BLaER1 (cell line): ENCODE data around the gene GRSF1.
A peak's percentile ranks its signal among the peaks of the same experiment; 100 is the strongest.
"Not testable (repeated sequence)": the region's sequence is repeated elsewhere in the genome, so short reads cannot be mapped to it uniquely, and the experiment has no call there.

ENCODE experiments used
- H3K27ac ChIP-seq: shearing (Covaris generic); formaldehyde crosslinking; 2 replicates; pipeline ENCODE4 v1.8.1; 2022
- H3K27me3 ChIP-seq: shearing (Covaris generic); formaldehyde crosslinking; 2 replicates; pipeline ENCODE4 v1.8.1; 2022
- H3K36me3 ChIP-seq: shearing (Covaris generic); formaldehyde crosslinking; 2 replicates; pipeline ENCODE4 v1.8.1; 2022
- H3K4me1 ChIP-seq: shearing (Covaris generic); formaldehyde crosslinking; 2 replicates; pipeline ENCODE4 v1.8.1; 2022
- H3K4me2 ChIP-seq: shearing (Covaris generic); formaldehyde crosslinking; 2 replicates; pipeline ENCODE4 v1.8.1; 2022
- H3K4me3 ChIP-seq: shearing (Covaris generic); formaldehyde crosslinking; 2 replicates; pipeline ENCODE4 v1.8.1; 2022
- H3K9ac ChIP-seq: shearing (Covaris generic); formaldehyde crosslinking; 2 replicates; pipeline ENCODE4 v1.8.1; 2022
- H3K9me3 ChIP-seq: shearing (Covaris generic); formaldehyde crosslinking; 2 replicates; pipeline ENCODE4 v1.8.1; 2022
- H4K20me1 ChIP-seq: shearing (Covaris generic); formaldehyde crosslinking; 2 replicates; pipeline ENCODE4 v1.8.1; 2022
- Cebpa-rat ChIP-seq: shearing (Covaris generic); IDR thresholded peaks from 2 replicates; pipeline ENCODE4 v1.8.1; 2022

The GRSF1 gene

GRCh38 chr4:70858454-70858853 lies 18.8 kb upstream of the GRSF1 start:
- no peaks in the 10 kb centered on the region for H4K20me1 ChIP-seq
- no peak overlapping the region for H3K4me2 ChIP-seq
- H3K4me1 ChIP-seq: no peaks in the 10 kb centered on the region
- H3K9ac ChIP-seq: no peak overlapping the region
- H3K27ac ChIP-seq: no peak overlapping the region
- H3K27me3 ChIP-seq: no peaks in the 10 kb centered on the region
- TF ChIP-seq Cebpa-rat: no peak
- H3K4me3 ChIP-seq: no peak overlapping the region
- H3K36me3 ChIP-seq: no peaks in the 10 kb centered on the region
- peaks cover 3% of the 10 kb centered on the region; the same call in 1 of the 2 replicates for H3K9me3 ChIP-seq

GRCh38 chr4:70855464-70855863 lies 15.8 kb upstream of the GRSF1 start:
- Histone ChIP-seq H3K4me2 (no peak overlapping the region), H3K36me3 (no peaks in the 10 kb centered on the region), H3K9ac (no peak overlapping the region), H3K27me3 (no peaks in the 10 kb centered on the region), H4K20me1 (no peaks in the 10 kb centered on the region), H3K4me1 (no peaks in the 10 kb centered on the region), H3K9me3 (peaks cover 3% of the 10 kb centered on the region; the same call in 1 of the 2 replicates), H3K27ac (no peak overlapping the region), H3K4me3 (no peak overlapping the region)
- no peak for TF ChIP-seq Cebpa-rat

DNA sequence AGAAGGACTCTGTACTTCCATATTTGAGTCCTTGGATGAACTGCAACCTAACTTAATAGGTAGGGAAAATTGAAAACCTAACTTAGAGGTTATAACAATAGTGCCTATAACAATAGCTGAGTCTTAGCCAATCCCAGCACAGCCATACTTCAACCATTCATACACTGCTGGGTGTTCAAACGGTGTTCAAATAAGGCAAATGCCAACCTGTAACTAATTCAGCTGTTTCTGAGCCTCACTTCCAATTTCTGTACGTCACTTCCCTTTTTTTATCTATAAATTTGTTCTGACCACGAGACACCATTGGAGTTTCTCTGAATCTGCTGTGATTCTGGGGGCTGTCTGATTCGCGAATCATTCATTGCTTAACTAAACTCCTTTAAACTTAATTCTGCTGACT lies 9.6 kb upstream of the GRSF1 start:
- Histone ChIP-seq H3K9me3 (peaks cover under 1% of the 10 kb centered on the region; the same call in 1 of the 2 replicates), H3K27me3 (no peaks in the 10 kb centered on the region), H4K20me1 (no peaks in the 10 kb centered on the region), H3K27ac (no peak overlapping the region), H3K4me1 (peaks cover 11% of the 10 kb centered on the region), H3K4me2 (no peak overlapping the region), H3K9ac (no peak overlapping the region), H3K4me3 (no peak overlapping the region), H3K36me3 (no peaks in the 10 kb centered on the region)
- no peak for TF ChIP-seq Cebpa-rat

DNA sequence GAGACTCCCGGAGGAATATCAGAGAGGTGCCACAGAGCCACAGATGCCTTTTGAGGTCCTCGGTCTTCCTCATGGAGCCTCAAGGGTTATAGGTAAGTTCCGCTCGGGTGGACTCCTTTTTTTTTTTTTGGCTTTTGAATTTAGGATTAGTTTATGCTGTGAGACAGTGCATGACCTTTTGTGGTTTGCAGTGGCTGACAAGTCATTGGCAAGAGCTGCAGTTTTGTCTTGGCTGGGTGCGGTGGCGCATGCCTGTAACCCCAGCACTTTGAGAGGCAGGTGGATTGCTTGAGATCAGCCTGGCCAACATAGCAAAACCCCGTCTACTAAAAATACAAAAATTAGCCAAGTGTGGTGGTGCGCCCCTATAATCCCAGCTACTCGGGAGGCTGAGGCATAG lies 4.5 kb upstream of the GRSF1 start:
- Histone ChIP-seq H3K9ac (no peak overlapping the region), H3K4me1 (peaks cover 29% of the 10 kb centered on the region), H3K27ac (no peak overlapping the region), H3K9me3 (no peaks in the 10 kb centered on the region), H3K27me3 (no peaks in the 10 kb centered on the region), H3K36me3 (no peaks in the 10 kb centered on the region), H4K20me1 (peaks cover under 1% of the 10 kb centered on the region; the same call in 1 of the 2 replicates), H3K4me3 (no peak overlapping the region), H3K4me2 (peak overlapping the region; percentile 39)
- TF ChIP-seq Cebpa-rat: no peak

DNA sequence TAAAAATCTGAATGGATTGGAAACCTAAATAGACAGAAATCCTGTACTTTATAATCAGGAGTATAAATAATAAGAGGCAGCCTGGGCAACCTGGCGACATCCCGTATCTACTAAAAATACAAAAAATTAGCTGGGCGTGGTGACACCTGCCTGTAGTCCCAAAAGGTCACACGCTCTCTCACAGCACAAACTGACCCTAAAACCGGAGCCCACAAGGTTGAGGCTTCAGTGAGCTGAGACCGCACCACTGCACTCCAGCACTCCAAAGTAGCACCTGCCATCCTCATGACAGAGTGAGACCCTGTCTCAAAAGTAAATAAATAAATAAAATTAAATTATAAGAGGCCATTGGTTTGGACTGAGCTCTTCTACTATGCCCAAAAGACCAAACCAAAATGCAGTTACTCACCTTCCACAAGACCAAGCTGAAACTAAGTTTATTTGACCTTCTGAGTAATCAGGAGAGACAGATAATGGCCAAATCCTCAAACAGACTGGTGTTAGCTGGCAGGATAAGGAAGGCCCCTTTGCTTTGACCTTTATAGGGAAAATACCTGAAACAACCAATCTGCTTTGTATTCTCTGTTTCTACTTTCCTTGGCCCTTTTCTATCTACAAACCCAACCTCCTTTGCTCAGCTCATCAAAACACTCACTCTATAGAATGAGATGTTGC lies 3.2 kb upstream of the GRSF1 start:
- Histone ChIP-seq H3K4me1 (peaks cover 32% of the 10 kb centered on the region), H3K4me3 (no peak overlapping the region), H3K27me3 (no peaks in the 10 kb centered on the region), H4K20me1 (peaks cover 13% of the 10 kb centered on the region), H3K9me3 (no peaks in the 10 kb centered on the region), H3K36me3 (no peaks in the 10 kb centered on the region), H3K4me2 (peak overlapping the region; percentile 39; the same call in 1 of the 2 replicates), H3K27ac (no peak overlapping the region), H3K9ac (no peak overlapping the region)
- no peak for TF ChIP-seq Cebpa-rat

DNA sequence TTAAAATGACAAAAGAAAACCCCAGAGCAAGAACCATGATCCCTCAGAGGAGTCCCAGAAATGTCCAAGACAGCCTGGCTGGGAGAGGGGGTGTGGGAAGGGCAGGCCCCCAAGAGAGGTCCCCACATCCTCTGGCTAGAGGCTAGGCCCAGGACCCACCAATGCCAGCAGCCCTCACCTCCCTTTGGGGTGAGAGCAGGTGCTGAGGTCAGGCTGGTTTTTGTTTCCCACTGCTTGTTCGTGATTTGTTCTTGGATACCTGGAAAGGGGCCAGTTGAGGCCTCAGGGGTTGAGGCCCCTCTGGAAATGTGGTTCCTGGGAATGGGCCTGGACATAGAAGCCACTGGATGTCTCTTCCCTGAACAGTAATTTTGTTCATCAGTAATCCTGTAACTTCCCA lies 2.3 kb upstream of the GRSF1 start:
- Histone ChIP-seq H3K27ac (no peak overlapping the region), H3K9ac (no peak overlapping the region), H3K27me3 (no peaks in the 10 kb centered on the region), H3K4me1 (peaks cover 42% of the 10 kb centered on the region), H3K4me2 (no peak overlapping the region; the same call in 1 of the 2 replicates), H3K9me3 (no peaks in the 10 kb centered on the region), H3K4me3 (no peak overlapping the region), H3K36me3 (peaks cover under 1% of the 10 kb centered on the region; the same call in 1 of the 2 replicates), H4K20me1 (peaks cover 23% of the 10 kb centered on the region)
- TF ChIP-seq Cebpa-rat: no peak

DNA sequence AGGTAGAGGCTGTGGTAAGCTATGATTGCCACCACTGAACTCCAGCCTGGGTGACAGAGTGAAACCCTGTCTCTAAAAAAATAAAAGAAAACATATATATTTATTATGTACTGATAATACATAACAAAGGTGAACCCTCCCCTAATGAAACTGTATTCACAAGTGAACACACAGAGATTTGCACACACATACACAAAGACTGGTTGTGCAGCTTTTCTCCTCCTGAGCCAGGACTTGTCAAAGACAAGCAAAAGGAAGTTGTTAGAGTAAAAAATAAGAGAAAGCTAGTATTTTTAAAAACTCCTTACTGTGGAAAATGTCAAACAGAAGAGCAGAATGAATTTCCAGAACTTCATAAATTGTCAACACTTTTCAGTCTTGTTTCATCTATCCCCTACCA lies 1.5 kb upstream of the GRSF1 start:
- H3K4me2 ChIP-seq: no peak overlapping the region
- H4K20me1 ChIP-seq: peaks cover 30% of the 10 kb centered on the region
- no peak for TF ChIP-seq Cebpa-rat
- H3K4me1 ChIP-seq: peaks cover 45% of the 10 kb centered on the region
- no peaks in the 10 kb centered on the region for H3K9me3 ChIP-seq
- H3K4me3 ChIP-seq: no peak overlapping the region
- H3K27me3 ChIP-seq: no peaks in the 10 kb centered on the region
- H3K9ac ChIP-seq: no peak overlapping the region
- no peak overlapping the region for H3K27ac ChIP-seq
- peaks cover 8% of the 10 kb centered on the region for H3K36me3 ChIP-seq

GRCh38 chr4:70840631-70841030 lies 941 bp upstream of the GRSF1 start:
- H3K4me1 ChIP-seq: peaks cover 45% of the 10 kb centered on the region

DNA sequence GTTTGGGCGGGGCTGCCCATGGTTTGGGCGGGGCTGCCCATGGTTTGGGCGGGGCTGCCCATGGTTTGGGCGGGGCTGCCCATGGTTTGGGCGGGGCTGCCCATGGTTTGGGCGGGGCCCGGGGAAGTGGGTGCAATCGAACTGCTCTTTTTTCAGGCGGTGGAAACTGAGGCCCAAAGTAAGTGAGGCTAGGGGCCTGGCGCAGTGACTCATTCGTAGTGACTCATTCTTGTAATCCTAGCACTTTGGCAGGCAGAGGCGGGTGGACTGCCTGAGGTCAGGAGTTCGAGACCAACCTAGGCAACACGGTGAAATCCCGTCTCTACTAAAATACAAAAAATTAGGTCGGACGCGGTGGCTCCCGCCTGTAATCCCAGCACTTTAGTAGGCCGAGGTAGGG lies 447 bp upstream of the GRSF1 start:
- H3K4me1 ChIP-seq: peaks cover 45% of the 10 kb centered on the region
- not testable (repeated sequence) for H3K27me3 ChIP-seq, H3K9me3 ChIP-seq, H3K4me3 ChIP-seq, H3K9ac ChIP-seq, H3K4me2 ChIP-seq, H3K27ac ChIP-seq
- H4K20me1 ChIP-seq: peaks cover 41% of the 10 kb centered on the region
- peaks cover 18% of the 10 kb centered on the region for H3K36me3 ChIP-seq

More at GRCh38 chr4:70840631-70841030, 941 bp upstream of the GRSF1 start:
- not testable (repeated sequence) for H3K9ac ChIP-seq, H3K27ac ChIP-seq, H3K4me3 ChIP-seq, H3K9me3 ChIP-seq, H3K4me2 ChIP-seq, H3K27me3 ChIP-seq
- peaks cover 14% of the 10 kb centered on the region for H3K36me3 ChIP-seq
- H4K20me1 ChIP-seq: peaks cover 36% of the 10 kb centered on the region

DNA sequence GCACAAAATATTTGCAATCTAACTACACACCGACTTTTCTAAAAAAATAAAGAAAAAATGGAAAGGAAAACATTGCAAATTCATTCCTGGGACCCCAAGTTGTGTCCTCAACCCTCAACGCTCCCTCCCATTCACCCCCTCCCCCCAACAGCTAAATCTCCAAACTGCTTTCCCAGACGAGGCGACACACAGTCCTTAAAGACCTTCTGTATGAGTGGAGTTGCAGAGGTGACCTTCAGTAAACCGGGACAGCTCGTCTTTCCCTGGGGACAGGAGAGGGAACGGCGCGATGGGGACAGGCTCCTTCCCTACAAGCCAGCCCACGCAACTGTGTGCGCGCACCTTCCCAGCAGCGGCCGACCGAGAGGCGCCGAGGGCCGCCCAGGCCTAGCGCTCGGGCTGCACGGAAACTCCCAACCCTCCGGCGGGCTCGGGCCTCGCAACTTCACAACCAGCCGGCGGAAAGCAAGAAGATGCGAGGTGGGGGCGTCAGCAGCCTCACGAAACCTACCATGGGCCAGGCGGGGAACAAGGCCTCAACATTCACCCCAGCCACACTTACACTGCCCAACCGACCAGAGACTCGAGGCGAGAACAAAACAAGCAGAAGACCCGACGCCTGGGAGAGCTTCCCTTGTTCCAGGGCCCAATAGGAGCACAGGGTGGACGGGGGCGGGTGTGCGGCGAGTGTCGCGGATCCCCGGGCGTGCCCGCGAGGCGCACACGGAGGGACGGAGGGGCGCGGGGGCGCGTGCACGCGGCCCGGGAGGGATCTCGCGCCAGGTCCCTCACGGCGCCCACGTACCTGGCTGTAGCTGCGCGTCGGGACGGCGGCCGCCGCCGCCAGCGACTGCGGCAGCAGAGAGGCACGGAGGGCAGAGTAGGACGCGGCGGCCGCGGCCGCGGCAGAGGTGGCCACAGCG lies 763 bp downstream of the GRSF1 start:
- no peak for TF ChIP-seq Cebpa-rat
- H3K36me3 ChIP-seq: peaks cover 30% of the 10 kb centered on the region
- H3K4me2 ChIP-seq: peak overlapping the region; percentile 97
- H3K9me3 ChIP-seq: no peaks in the 10 kb centered on the region
- H3K27me3 ChIP-seq: no peaks in the 10 kb centered on the region
- H3K9ac ChIP-seq: peak overlapping the region; percentile 98
- H3K4me3 ChIP-seq: peak overlapping the region; percentile 92
- H3K4me1 ChIP-seq: peaks cover 36% of the 10 kb centered on the region
- peaks cover 53% of the 10 kb centered on the region for H4K20me1 ChIP-seq
- peak overlapping the region; percentile 98 for H3K27ac ChIP-seq
